ENCODE measurements around the gene MRPS24. TPM values are rescaled to one million over a fixed set of nuclear protein-coding genes. Genes with fewer than 3 reads are reported as not detected.
A peak's percentile ranks its signal among the peaks of the same experiment; 100 is the strongest.
"Not testable (repeated sequence)": the region's sequence is repeated elsewhere in the genome, so short reads cannot be mapped to it uniquely, and the experiment has no call there.

Gene MRPS24
- 10 to 100 TPM; 90.9 to 94.7 TPM for total RNA-seq
- long read RNA-seq, transcript MRPS24-203 (3 exons, 743 nt), result minor isoform, 15 of 83 reads
- long read RNA-seq, transcript MRPS24-201 (4 exons, 707 nt), result major isoform, 63 of 83 reads
- long read RNA-seq, partial matches to known transcripts, result 1 of 83 reads
- long read RNA-seq, other reads (novel, unspliced or antisense), result 0 of 83 reads

- peak; percentile 95 to 98 for DNase-seq
- intact Hi-C loops (cut with DNase I, micrococcal nuclease), result no loop called here
- peak; percentile 91 for ATAC-seq
Measured at GRCh38 chr7:43869006-43869866, at the start of gene MRPS24. TSS of gene MRPS24 (minus strand) at chr7:43869517. CDS start at chr7:43869495, 22 bp downstream.

GRCh38 chr7:43915907-43916306 lies 46.6 kb upstream of the MRPS24 start:
- intact Hi-C loops (cut with DNase I, micrococcal nuclease), result no loop called here
- no peak for DNase-seq
- ATAC-seq, result no peak

GRCh38 chr7:43914795-43915194 lies 45.5 kb upstream of the MRPS24 start:
- DNase-seq, result no peak
- intact Hi-C loops (cut with DNase I, micrococcal nuclease), result no loop called here
- ATAC-seq, result no peak

- ATAC-seq, result peak; percentile 65
- intact Hi-C loops (cut with DNase I, micrococcal nuclease), result no loop called here
- DNase-seq, result peak; percentile 35 to 72
Measured at GRCh38 chr7:43906331-43907010, 37.2 kb upstream of the MRPS24 start, which contains the start of gene URGCP. TSS of gene URGCP (minus strand) at chr7:43906596. CDS start at chr7:43906575, 21 bp downstream.

GRCh38 chr7:43905956-43906330 lies 36.6 kb upstream of the MRPS24 start:
- DNase-seq, result peak in 1 of 2 donors; percentile 41
- intact Hi-C loops (cut with DNase I, micrococcal nuclease), result no loop called here
- ATAC-seq, result peak; percentile 28

- intact Hi-C loops (cut with DNase I, micrococcal nuclease), result no loop called here
- ATAC-seq (peak; percentile 90), DNase-seq (peak; percentile 61 to 85)
Measured at GRCh38 chr7:43905209-43905946, 36.1 kb upstream of the MRPS24 start.

GRCh38 chr7:43904533-43905208 lies 35.4 kb upstream of the MRPS24 start:
- intact Hi-C loops (cut with DNase I, micrococcal nuclease), result no loop called here
- peak; percentile 20 for ATAC-seq
- DNase-seq, result no peak

- DNase-seq (no peak), ATAC-seq (no peak)
- intact Hi-C loops (cut with DNase I, micrococcal nuclease), result no loop called here
Measured at GRCh38 chr7:43902542-43903054, 33.3 kb upstream of the MRPS24 start.

GRCh38 chr7:43898571-43898970 lies 29.3 kb upstream of the MRPS24 start:
- DNase-seq; intact Hi-C loops (cut with DNase I, micrococcal nuclease); ATAC-seq: not testable (repeated sequence)

- DNase-seq (no peak), ATAC-seq (no peak)
- intact Hi-C loops (cut with DNase I, micrococcal nuclease), result no loop called here
Measured at GRCh38 chr7:43895847-43896415, 26.6 kb upstream of the MRPS24 start.

- peak; percentile 37 for ATAC-seq
- intact Hi-C loops (cut with DNase I, micrococcal nuclease), result no loop called here
- no peak for DNase-seq
Measured at GRCh38 chr7:43891069-43891955, 22.0 kb upstream of the MRPS24 start.

- ATAC-seq, result no peak
- DNase-seq, result no peak
- intact Hi-C loops (cut with DNase I, micrococcal nuclease), result no loop called here
Measured at GRCh38 chr7:43890468-43890867, 21.2 kb upstream of the MRPS24 start.

GRCh38 chr7:43888993-43889945 lies 20.0 kb upstream of the MRPS24 start:
- ATAC-seq (no peak), DNase-seq (no peak)
- intact Hi-C loops (cut with DNase I, micrococcal nuclease), result no loop called here

- intact Hi-C loops (cut with DNase I, micrococcal nuclease), result no loop called here
- ATAC-seq (no peak), DNase-seq (no peak)
Measured at GRCh38 chr7:43884617-43885016, 15.3 kb upstream of the MRPS24 start.

- intact Hi-C loops (cut with DNase I, micrococcal nuclease), result no loop called here
- ATAC-seq, result no peak
Measured at GRCh38 chr7:43884209-43884608, 14.9 kb upstream of the MRPS24 start.

GRCh38 chr7:43880596-43880995 lies 11.3 kb upstream of the MRPS24 start:
- intact Hi-C loops (cut with DNase I, micrococcal nuclease), result no loop called here
- DNase-seq (no peak), ATAC-seq (no peak)

More at GRCh38 chr7:43884209-43884608, 14.9 kb upstream of the MRPS24 start:
- no peak for DNase-seq
